PC-9 (cell line): ENCODE results near the gene ZFAND6.

ENCODE experiments used
- CTCF ChIP-seq: fragments of 200-600 bp; sonication (generic); conservative IDR thresholded peaks from 2 replicates; pipeline ENCODE4 v1.6.1; 2017; ENCODE audit warnings: mixed run types, antibody characterized with exemption, mild to moderate bottlenecking, moderate library complexity
- EZH2 ChIP-seq: fragments of 200-600 bp; sonication (generic); IDR thresholded peaks from 2 replicates; pipeline ENCODE4 v1.8.0; 2017; ENCODE audit warnings: antibody characterized with exemption, low read depth

- TF ChIP-seq EZH2: no peak
- no peak for TF ChIP-seq CTCF
Measured at GRCh38 chr15:80110920-80111319, 51.4 kb downstream of the ZFAND6 start.
